DMS 273 (cell line): ENCODE data around the gene SYTL4.

Source experiments
- DNase-seq: peaks from one replicate; lab custom pipeline; 2025; ENCODE audit not compliant: unreplicated experiment; lab: John Stamatoyannopoulos, UW

Gene SYTL4

GRCh38 chrX:100649550-100650356 is 82.2 kb downstream of the SYTL4 start:
- peak; percentile 32 for DNase-seq

DNA sequence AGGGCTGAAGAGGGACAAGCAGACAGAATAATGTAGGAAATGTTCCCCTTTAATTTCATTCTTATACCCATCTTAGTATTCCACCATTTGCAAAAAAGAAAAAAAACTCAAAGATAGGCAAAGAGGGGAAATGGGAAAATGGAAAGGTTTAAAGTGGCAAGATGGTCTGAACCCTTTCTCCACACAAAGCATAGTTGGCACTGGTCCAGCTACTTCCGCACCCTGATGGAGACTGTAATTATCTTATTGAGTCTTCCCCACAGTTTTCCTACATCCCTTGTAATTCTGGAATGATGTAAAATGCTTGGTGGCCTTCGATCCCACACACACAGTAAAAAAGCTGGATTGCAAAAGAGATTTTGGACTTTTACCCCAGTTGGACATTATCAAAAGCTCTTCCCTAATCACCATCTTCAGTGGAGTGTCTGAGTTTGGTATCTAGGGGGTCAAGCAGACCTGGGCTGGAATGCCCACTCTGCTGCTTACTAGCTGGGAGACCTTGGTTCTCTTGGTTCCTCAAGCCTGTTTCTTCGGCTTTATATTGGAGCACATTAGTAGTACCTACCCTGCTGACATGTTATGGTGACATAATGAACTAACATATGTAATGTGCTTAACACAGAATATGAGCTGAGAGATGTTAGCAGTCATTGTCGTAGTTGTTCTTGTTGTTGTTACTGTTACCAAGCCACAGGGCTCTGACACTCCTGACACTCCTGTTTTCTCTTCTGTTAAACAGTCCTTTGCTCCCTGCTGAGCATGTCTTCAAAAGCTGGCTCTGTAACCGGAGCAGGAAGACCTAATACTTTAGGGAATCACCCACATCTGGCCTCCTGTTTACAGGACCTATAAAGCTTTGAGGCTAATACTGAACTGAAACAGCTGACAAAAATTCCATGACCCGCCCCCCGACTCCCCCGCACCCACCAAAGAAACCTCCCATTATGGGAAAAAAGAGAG is 83.2 kb downstream of the SYTL4 start:
- DNase-seq, result peak; percentile 74

GRCh38 chrX:100647739-100648138 is 84.2 kb downstream of the SYTL4 start:
- DNase-seq, result no peak

DNA sequence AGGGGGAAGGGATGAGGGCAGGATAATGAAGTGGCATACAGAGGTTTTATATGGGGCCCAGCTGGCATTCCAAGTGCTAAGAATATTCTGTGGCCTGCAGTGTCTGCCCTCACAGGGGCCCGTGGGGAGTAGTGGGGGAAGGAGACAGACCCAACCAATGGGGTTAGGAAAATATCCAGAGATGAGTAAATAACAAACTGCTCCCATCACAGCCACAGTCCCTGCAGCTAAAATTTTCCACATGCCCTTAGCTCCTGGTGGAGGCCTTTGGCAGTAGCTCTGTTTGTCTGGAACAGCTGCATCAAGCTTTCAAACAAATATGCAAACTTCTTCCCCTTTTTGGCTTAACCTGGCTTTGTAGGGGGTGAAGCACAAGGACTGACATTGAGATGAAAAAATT is 84.8 kb downstream of the SYTL4 start:
- no peak for DNase-seq

DNA sequence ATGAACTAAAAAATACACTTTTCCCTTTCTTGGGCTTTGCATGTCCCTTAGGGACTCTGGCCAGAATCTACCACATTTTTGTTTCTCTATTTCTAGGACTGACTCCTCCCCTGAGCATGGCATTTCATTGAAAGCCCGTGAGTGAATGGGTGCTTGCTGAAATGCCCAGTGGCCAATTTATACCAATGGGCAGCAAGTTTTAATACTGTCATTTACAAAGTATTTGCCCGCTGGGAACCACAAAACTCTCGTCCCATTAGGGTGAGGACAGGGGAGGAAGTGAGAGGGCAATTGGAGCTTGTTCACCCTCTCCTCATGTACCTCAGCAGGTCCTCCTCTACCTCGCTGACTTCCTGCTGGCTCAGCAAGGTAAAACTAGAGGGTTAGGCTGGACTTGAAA is 86.8 kb downstream of the SYTL4 start:
- no peak for DNase-seq

DNA sequence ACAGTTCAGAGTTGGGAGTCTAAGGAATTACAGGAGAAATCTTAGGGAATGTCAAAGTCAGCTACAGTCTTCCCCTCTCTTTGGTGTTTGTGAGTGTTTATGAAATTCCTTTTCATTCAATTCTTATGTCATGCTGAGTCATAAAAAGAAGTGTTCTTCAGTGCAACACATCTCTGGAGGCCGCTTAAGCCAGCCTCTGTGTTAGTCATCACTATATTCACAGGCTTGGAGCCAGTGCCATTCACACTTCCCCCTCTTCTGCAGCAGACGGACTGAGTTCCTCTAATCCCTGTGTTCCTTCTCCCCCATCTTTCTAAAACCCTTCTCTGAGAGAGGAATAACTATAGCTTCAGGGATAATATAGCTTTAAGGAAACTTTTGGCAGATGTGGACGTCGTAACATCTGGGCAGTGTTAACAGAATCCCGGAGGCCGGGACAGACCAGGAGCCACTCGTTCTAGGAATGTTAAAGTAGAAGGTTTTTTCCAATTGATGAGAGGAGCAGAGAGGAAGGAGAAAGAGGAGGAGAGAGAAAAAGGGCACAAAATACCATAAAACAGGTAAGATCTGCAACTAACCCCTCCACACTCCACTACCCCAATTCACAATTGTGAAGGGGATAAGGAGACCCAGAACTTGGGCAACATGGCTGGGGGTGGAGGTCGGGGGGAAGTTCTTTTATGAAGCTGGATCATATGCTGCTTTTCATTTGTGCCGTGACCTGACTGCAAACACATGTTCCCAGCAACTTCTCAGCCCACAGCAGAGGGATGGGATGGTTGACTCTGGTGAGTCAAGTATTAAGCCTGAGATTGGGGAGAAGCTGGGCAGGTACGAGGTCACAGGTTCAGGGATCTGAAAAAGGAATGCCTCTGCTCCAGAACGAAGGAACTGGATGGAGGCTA is 87.7 kb downstream of the SYTL4 start, which contains the start of gene SRPX2:
Gene SRPX2, plus strand, starts transcription at position 244 of the 905 bp plus-strand sequence. CDS start 2,124 bp downstream, outside the sequence.
- no peak for DNase-seq

GRCh38 chrX:100643212-100643611 is 88.7 kb downstream of the SYTL4 start:
- DNase-seq, result no peak

- DNase-seq, result no peak
Observed at GRCh38 chrX:100642290-100642689, 89.6 kb downstream of the SYTL4 start.

GRCh38 chrX:100636321-100636991 is 95.5 kb downstream of the SYTL4 start, which contains the start of gene TSPAN6:
TSPAN6 (minus strand) TSS chrX:100636806; CDS start chrX:100636694, 112 bp downstream.
- DNase-seq, result peak; percentile 95

DNA sequence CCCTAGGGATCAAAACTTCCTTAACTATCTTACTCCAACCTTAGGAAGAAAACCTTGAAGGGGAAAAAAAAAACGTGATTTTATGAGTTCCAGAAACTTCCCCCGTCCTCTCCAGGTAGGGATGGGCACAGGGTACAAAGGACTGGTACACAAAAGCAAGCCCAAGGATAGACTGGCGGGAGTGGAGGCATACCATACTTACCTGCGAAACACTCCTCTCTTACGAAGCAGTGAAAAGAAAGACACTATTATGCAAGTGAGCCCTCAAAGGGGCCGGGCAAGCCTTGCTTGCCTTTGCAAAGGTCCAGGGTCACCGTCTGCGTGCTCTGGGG is 96.0 kb downstream of the SYTL4 start:
- DNase-seq, result no peak

- no peak for DNase-seq
Observed at GRCh38 chrX:100635040-100635439, 96.9 kb downstream of the SYTL4 start.

- no peak for DNase-seq
Observed at GRCh38 chrX:100625985-100626491, 105.9 kb downstream of the SYTL4 start.
